Caco-2 (cell line): Measurements from ENCODE around the gene NINJ2. TPM values are rescaled to one million over a fixed set of nuclear protein-coding genes. Genes with fewer than 3 reads are reported as not detected.

Experiments
- BruUV-seq: library from RNA; stranded (reverse); fragments of 400-500 nt; replicated peaks from 2 replicates; lab custom pipeline; 2021; lab: Mats Ljungman, UMichigan
- CTCF ChIA-PET: fragments of 300-600 bp; sonication (Branson Sonifier 250); formaldehyde crosslinking; loops from one replicate; lab custom pipeline; 2022; ENCODE audit warnings: antibody characterized with exemption; lab: Charles Lee
- POLR2A ChIA-PET: fragments of 300-600 bp; sonication (Branson Sonifier 250); formaldehyde crosslinking; loops from one replicate; lab custom pipeline; 2022; ENCODE audit warnings: antibody characterized with exemption; lab: Charles Lee
- DNase-seq, 2 experiments: peaks; one replicate each; pipeline versions ENCODE4 v3.0.0 to v3.0.0-alpha.2; 2020 to 2022
- H3K27me3 ChIP-seq: replicated peaks from 2 replicates; pipeline ENCODE4 v1.6.0; 2011; ENCODE audit warnings: low read length; ENCODE audit not compliant: control insufficient read depth, insufficient read depth
- H3K36me3 ChIP-seq: 2 replicates; pipeline ENCODE4 v1.5.1; 2011; ENCODE audit warnings: low read length; ENCODE audit not compliant: control insufficient read depth, insufficient read depth
- H3K4me1 ChIP-seq: fragments of 250-450 bp; sonication (Bioruptor Pico); 2 replicates; pipeline ENCODE4 v1.5.1; 2020; ENCODE audit warnings: mild to moderate bottlenecking
- H3K4me3 ChIP-seq: 2 replicates; pipeline ENCODE4 v1.5.1; 2011; ENCODE audit warnings: low read depth, mild to moderate bottlenecking, control low read depth, low read length
- H3K9me3 ChIP-seq: fragments of 250-450 bp; sonication (Bioruptor Pico); 2 replicates; pipeline ENCODE4 v1.5.1; 2020; ENCODE audit warnings: mild to moderate bottlenecking, moderate library complexity
- H3K27ac Mint-ChIP-seq: one replicate; pipeline ENCODE4 v1.8.0; 2022; ENCODE audit warnings: mixed read lengths; ENCODE audit not compliant: unreplicated experiment
- H3K27me3 Mint-ChIP-seq: one replicate; pipeline ENCODE4 v1.8.0; 2022; ENCODE audit warnings: mixed read lengths; ENCODE audit not compliant: insufficient read depth, unreplicated experiment
- H3K36me3 Mint-ChIP-seq: one replicate; pipeline ENCODE4 v1.8.0; 2022; ENCODE audit warnings: mild to moderate bottlenecking, mixed read lengths; ENCODE audit not compliant: insufficient read depth, unreplicated experiment
- H3K4me1 Mint-ChIP-seq: one replicate; pipeline ENCODE4 v1.8.0; 2022; ENCODE audit warnings: low read depth, mixed read lengths; ENCODE audit not compliant: unreplicated experiment
- H3K4me3 Mint-ChIP-seq: one replicate; pipeline ENCODE4 v1.8.0; 2022; ENCODE audit warnings: mild to moderate bottlenecking, moderate library complexity, mixed read lengths; ENCODE audit not compliant: unreplicated experiment
- H3K9me3 Mint-ChIP-seq: one replicate; pipeline ENCODE4 v1.8.0; 2022; ENCODE audit warnings: mixed read lengths; ENCODE audit not compliant: unreplicated experiment
- CTCF ChIP-seq, 2 experiments: fragments of 200-600 bp in 1 of 2; IDR thresholded peaks; 1 replicate in 1 of 2; 2 replicates in 1 of 2; pipeline versions ENCODE4 v1.5.1 to v1.8.0; 2011 to 2022; ENCODE audit warnings: antibody characterized with exemption in 1 of 2, control low read depth in 1 of 2, inconsistent platforms in 1 of 2, low read depth in 1 of 2, low read length in 1 of 2, mild to moderate bottlenecking in 1 of 2, moderate library complexity in 1 of 2; ENCODE audit not compliant: insufficient read depth in 1 of 2, severe bottlenecking in 1 of 2, unreplicated experiment in 1 of 2
- intact Hi-C: fragments of 100-400 bp; cut with micrococcal nuclease; formaldehyde crosslinking; loops from one replicate; pipeline ENCODE4 v1.10.0; 2022; ENCODE audit not compliant: unreplicated experiment
- total RNA-seq: library from RNA; stranded (reverse); gene quantifications from 2 replicates; pipeline ENCODE4 v1.2.3, GENCODE V29; 2022

Gene NINJ2
- total RNA-seq, 1 experiment from 2014 or later = 7.0 TPM

- Histone ChIP-seq H3K4me3 (no peak overlapping the region), H3K9me3 (no peaks in the 10 kb centered on the region), H3K4me1 (peaks cover 16% of the 10 kb centered on the region), H3K36me3 (no peaks in the 10 kb centered on the region), H3K27me3 (no peaks in the 10 kb centered on the region)
- ChIA-PET CTCF (interaction anchor here (1.1 to 1.4 kb wide), 2 partner anchors 49 to 132 kb away, joined by 3 to 4 read pairs; no protein-coding TSS in a partner anchor), POLR2A (interaction anchor here (0.5 kb wide), 1 partner anchor 132 kb away, joined by 3 read pairs; no protein-coding TSS in a partner anchor)
- no peak for TF ChIP-seq CTCF (IDR thresholded peaks at IDR 0.05; ENCODE audit: insufficient read depth in 1 of 2, low read depth in 1 of 2, low read length in 1 of 2, severe bottlenecking in 1 of 2, unreplicated experiment in 1 of 2)
- intact Hi-C loops = no loop called here
- H3K27ac Mint-ChIP-seq = no peak overlapping the region
- no peak for DNase-seq
- peaks cover 22% of the 10 kb centered on the region for H3K4me1 Mint-ChIP-seq
- H3K4me3 Mint-ChIP-seq = no peak overlapping the region
- BruUV-seq = no TSS peak
- H3K36me3 Mint-ChIP-seq = peaks cover 6% of the 10 kb centered on the region
- no peaks in the 10 kb centered on the region for H3K27me3 Mint-ChIP-seq
- no peaks in the 10 kb centered on the region for H3K9me3 Mint-ChIP-seq
These were observed 43.9 kb downstream of the NINJ2 start for GRCh38 chr12:619346-619745.

GRCh38 chr12:618605-619004, 44.6 kb downstream of the NINJ2 start:
- no peak for TF ChIP-seq CTCF (IDR thresholded peaks at IDR 0.05; ENCODE audit: insufficient read depth in 1 of 2, low read depth in 1 of 2, low read length in 1 of 2, severe bottlenecking in 1 of 2, unreplicated experiment in 1 of 2)
- intact Hi-C loops = no loop called here
- peaks cover 16% of the 10 kb centered on the region for H3K4me1 ChIP-seq
- ChIA-PET CTCF (no interaction called here), POLR2A (no interaction called here)
- no peaks in the 10 kb centered on the region for H3K9me3 ChIP-seq
- DNase-seq = no peak
- no peaks in the 10 kb centered on the region for H3K36me3 ChIP-seq
- Mint-ChIP-seq H3K27ac (no peak overlapping the region), H3K36me3 (peaks cover 6% of the 10 kb centered on the region), H3K4me3 (no peak overlapping the region), H3K9me3 (no peaks in the 10 kb centered on the region), H3K27me3 (no peaks in the 10 kb centered on the region), H3K4me1 (peaks cover 20% of the 10 kb centered on the region)
- H3K27me3 ChIP-seq = no peaks in the 10 kb centered on the region
- H3K4me3 ChIP-seq = no peak overlapping the region
- BruUV-seq = no TSS peak

DNA sequence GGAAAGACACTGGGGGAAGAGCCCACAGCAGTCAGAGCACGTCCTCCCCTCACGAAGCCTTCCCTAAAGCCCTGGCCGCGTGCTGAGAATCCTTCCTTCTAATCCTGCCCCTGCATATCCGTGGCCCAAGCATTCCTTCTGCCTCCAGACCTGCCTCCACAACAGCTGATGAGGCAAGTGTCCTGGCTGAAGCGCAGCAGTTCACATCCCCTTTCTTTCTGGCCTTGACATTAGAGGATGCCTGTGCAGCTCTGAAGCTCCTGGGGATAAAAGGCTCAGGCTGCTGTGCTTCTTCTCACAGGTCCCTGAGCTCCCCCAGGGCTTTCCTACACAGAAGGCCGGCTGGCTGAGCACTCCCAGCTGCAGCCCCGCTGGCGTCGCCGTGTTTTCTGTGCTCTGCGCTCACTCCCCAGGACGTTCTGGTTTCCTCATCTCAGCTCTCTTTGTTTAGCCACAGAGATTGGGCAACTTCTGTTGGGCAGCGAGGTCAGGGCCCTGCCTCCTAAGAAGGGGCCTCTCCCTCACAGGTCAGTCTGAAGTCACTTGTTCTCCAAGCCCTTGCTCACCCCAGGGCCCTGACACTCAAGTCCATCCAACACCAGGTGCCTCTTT, 45.8 kb downstream of the NINJ2 start:
- no peaks in the 10 kb centered on the region for H3K9me3 ChIP-seq
- TF ChIP-seq CTCF (IDR thresholded peaks at IDR 0.05; ENCODE audit: insufficient read depth in 1 of 2, low read depth in 1 of 2, low read length in 1 of 2, severe bottlenecking in 1 of 2, unreplicated experiment in 1 of 2) = no peak
- Mint-ChIP-seq H3K9me3 (no peaks in the 10 kb centered on the region), H3K27me3 (no peaks in the 10 kb centered on the region), H3K4me1 (peaks cover 8% of the 10 kb centered on the region), H3K36me3 (peaks cover 6% of the 10 kb centered on the region), H3K4me3 (no peak overlapping the region), H3K27ac (peak overlapping the region; percentile 9)
- POLR2A ChIA-PET = no interaction called here
- no peaks in the 10 kb centered on the region for H3K36me3 ChIP-seq
- no peak overlapping the region for H3K4me3 ChIP-seq
- CTCF ChIA-PET = interaction anchor here (0.5 to 1.1 kb wide), 3 partner anchors 46 to 165 kb away, joined by 3 to 6 read pairs (median 3); no protein-coding TSS in a partner anchor
- BruUV-seq = no TSS peak
- H3K27me3 ChIP-seq = no peaks in the 10 kb centered on the region
- peaks cover 7% of the 10 kb centered on the region; the same call in 1 of the 2 replicates for H3K4me1 ChIP-seq
- DNase-seq = peak in 1 of 2 experiments; percentile 64
- intact Hi-C loops = no loop called here
